Measurements from ENCODE around the gene PPP1R16B.
"Not testable (repeated sequence)": the region's sequence is repeated elsewhere in the genome, so short reads cannot be mapped to it uniquely, and the experiment has no call there.

PPP1R16B gene

DNA sequence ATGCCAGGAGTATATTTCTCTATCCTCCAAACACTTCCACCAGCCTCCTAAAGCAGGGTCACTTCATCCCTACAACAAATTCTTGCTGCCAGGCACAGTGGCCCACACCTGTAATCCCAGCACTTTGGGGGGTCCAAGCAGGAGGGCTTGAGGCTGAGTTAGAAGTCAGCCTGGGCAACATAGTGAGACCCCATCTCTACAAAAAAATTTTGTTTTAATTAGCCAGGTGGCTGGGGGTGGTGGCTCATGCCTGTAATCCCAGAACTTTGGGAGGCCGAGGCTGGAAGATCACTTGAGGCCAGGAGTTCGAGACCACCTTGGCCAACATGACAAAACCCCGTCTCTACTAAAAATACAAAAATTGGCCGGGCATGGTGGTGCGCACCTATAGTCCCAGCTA, 11.4 kb upstream of the PPP1R16B start:
- not testable (repeated sequence) for DNase-seq

- no peak for DNase-seq
Observed at GRCh38 chr20:38798266-38798665, 7.2 kb upstream of the PPP1R16B start.

DNA sequence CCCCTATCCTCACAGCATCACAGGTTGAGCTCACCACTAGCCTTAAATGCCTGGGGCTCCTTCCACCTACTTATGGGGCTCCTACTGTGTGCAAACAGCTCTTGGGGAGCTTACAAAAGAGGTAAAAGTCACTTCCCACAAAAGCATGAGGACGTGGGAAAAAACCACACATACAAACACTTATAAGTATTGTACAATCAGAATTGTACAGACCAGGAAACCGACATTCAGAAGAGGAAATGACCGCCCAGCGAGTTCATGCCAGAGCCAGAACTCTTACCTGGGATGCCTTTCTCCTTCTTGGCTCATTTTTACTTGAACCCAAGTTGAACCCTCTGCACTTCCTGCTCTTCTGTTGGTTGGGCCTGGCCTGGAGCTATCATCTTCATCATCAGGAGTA, 6.3 kb upstream of the PPP1R16B start:
- no peak for DNase-seq

DNA sequence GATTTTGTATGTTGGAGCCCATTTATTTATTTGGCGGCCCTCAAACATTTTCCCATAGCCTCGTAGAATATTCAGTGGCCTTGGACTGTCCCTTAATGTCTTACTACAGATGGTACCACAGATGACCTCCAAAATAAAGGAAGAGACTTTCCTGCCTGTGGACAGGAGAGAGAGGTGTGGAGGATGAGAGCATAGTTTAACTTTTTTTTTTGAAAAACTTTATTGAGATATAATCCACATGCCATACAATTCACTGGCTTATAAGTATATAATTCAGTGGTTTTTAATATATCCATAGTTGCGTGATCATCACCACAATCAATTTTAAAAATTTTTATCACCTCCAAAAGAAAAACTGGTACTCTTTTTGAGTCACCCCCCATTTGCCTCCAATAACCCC, 4.6 kb upstream of the PPP1R16B start:
- DNase-seq: no peak

- DNase-seq: no peak
Observed at GRCh38 chr20:38804221-38804620, 1.3 kb upstream of the PPP1R16B start.

- DNase-seq: no peak
Observed at GRCh38 chr20:38804682-38805501, 605 bp upstream of the PPP1R16B start.

DNA sequence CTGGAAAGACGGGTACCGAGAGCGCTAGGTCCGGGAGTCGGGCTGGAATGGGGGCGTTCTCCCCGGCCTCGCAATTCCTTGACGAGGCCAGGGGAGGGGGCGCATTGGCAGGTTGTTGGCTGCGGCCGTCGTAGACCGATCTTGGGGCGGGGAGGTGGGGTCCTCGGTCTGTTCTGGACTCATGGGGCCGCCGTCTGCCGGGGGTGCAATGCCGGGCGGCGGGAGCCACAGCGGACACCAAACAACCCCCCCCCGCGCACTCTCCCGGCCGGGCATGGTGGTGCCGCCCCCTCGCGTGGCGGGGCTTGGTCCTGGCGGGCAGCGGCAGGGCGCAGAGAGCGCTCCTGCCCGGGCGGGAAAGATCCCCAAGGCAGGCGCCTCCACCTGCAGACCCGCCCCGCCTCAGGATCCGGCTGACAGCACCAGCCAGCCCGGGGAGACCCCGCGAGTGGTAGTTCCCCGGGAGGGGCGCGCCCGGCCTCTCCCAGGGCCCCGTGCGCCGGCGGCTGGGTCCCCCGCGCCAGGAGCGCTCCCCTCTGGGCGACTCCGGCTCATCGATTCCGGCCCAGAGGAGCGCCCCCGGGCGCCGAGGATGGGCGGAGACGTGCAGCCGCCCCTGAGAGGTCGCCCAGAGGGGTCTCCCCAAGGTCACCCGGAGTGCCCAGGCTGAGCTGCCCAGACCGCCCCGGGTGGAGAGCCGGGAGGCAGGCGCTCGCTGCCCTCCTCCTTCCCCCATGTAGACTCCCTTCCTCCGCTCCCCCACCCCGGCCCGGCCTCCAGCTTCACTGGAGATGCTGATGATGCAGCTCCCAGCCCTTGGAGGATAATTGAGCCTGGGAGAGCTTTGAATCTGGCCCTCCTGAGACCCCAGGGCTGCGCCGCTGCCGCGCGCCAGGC, 709 bp downstream of the PPP1R16B start:
- DNase-seq: peak; percentile 36

- DNase-seq: peak; percentile 46
Observed at GRCh38 chr20:38806855-38807655, 1.6 kb downstream of the PPP1R16B start.

GRCh38 chr20:38809942-38810341, 4.4 kb downstream of the PPP1R16B start:
- peak; percentile 68 for DNase-seq

DNA sequence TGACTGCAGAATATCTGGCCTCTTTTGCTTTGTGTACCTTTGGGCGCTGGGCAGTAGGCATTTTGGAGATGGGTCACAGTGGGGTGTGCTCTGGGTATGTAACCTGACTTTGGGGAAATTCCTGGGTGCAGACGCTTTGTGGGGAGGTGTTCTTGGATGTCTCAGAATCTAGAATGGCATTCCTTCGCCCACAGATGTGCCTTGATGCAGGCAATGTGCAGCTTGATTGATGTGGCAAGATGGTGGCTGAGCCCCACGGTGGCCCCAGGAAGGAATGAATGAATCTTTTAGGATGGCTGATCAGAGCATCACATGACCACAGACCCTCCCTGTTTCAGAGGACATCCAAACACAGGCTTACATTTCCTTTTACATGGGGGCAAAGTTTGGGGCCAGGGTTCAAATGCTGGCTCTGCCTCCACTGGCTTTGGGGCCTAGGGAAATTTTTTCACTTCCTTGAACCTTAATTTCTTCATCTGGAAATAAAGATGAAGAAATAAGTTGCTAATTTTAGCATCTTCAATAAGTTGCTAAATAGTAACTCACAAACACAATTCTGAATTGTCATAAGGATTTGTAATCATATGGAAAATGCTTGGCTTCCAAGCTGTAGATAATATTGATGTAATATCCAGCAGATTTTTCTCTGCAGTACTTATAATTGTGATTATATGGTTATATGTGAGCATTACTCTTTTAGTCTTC, 5.6 kb downstream of the PPP1R16B start:
- no peak for DNase-seq

DNA sequence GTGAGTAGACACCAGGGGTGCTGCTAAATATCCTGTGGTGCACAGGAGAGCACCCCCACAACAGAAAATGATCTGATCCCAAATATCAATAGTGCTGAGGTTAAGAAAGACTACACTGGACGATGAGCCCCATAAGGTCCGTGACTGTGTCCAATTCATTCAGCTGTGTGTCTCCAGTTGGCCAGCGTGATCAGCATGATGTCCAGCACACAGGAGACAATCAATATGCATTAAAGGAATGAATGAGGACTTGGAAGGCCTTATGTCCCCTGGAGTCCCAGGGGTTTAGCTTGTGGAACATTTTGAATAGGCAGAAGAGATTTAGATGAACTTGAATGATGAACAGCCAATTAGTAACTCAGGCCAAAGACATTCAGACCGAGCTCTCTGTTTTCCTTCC, 6.3 kb downstream of the PPP1R16B start:
- no peak for DNase-seq

DNA sequence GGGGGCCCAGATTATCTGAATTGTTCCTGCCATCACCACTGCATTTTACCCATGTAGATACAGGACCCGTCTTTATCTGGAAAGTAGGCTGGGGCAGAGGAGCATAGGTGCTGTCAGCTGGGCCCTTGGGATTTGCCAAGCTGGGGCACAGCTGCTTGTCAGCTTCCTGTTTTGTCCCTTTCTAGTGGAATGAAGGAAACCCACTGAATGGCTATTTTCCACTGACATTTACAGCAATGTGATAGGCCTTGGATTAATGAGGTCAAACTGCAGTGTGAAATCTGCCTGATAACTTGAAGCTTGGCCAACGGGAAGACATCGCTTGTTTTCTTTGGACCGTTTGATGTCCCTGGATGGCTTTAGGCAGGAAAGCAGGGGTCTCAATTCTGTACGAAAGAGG, 6.7 kb downstream of the PPP1R16B start:
- peak; percentile 38 for DNase-seq

DNA sequence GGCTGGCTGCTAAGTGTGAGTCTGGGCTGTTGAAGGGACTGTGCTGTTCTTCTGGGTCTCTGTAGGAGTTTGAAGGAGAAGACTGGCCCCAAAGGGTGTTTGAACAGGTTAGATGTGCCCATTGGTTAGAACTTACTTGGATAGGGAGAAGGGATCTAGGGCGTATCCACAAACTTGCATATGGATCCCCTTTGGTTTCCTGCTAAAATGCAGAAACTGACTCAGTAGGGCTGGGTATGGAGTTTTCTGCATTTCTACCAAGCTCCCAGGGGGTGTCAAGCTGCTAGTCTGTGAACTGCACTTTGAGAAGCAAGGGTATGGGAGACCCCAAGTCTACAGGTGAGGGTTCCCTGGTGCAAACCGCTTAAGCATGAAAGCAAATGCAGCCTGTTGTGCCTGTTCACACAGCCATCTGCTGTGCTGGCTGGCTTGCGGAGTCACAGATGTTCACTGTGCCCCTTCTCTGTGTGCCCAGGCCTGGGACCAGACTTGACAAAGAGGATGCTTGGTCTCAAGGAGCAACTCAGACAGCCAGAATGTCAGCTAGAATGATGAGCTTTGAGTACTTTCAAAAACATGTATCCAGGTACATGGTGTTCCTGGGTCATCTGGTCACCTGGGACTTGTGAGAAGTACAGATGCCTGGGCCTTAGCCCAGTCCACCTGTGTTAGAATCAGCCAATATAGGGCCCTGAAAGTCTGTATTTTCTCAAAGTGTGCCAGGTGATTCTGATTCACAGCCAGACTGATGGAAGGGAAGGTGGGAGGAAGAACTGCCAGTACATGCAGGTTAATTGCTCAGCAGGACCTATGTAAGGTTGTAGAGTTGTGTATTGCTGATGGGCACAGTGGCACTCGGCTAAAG, 7.4 kb downstream of the PPP1R16B start:
- peak; percentile 88 for DNase-seq

GRCh38 chr20:38813574-38813962, 8.1 kb downstream of the PPP1R16B start:
- DNase-seq: not testable (repeated sequence)

DNA sequence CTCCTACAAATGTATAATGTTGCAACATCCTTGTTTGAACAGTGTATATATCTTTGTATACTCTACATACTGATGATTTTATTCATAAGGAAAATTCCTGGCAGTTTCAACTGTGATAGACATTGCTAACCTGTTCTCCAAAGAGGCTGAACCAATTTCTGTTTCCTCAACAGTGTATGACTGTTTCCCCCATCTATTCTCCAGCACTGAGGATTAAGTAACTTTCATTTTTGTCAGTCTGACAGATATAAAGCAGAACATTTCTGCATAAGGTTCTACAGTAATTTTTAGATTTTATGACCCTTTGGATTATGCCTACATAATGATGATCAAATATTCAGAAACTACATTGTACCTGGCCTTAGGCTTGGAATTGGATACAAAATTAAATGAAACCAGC, 9.9 kb downstream of the PPP1R16B start:
- DNase-seq: no peak

- no peak for DNase-seq
Observed at GRCh38 chr20:38818113-38819065, 12.9 kb downstream of the PPP1R16B start.

GRCh38 chr20:38825571-38825900, 20.0 kb downstream of the PPP1R16B start:
- no peak for DNase-seq

GRCh38 chr20:38825901-38826625, 20.6 kb downstream of the PPP1R16B start:
- peak; percentile 96 for DNase-seq

- no peak for DNase-seq
Observed at GRCh38 chr20:38827770-38828281, 22.3 kb downstream of the PPP1R16B start.
